Measurements from ENCODE around the gene CCT4. TPM values are rescaled to one million over a fixed set of nuclear protein-coding genes. Genes with fewer than 3 reads are reported as not detected.

CCT4 gene
- total RNA-seq, 2 donors from 2014 or later = 50.4 to 60.5 TPM

DNA sequence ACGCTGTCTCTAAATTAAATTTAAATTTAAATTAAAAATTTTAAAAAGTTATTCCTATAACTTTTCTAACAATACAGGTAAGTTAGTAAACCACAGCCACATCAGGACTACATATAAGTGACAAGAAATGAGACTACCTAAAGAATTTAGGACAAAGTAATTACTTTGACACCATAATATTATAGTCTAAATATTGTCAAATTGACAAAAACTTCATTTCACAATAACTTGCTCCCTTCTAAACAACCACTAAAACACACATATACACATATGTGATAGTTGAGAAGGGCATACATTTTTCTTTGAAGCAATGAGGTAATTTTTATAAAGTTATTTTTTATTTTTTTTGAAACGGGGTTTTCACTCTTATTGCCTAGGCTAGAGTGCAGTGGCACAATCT, 66.2 kb downstream of the CCT4 start:
- Histone ChIP-seq H3K36me3 (no peaks in the 10 kb centered on the region), H3K4me1 (ENCODE audit: control insufficient read depth in 1 of 2, low read depth in 2 of 2) (no peaks in the 10 kb centered on the region), H3K27me3 (replicated peaks; ENCODE audit: insufficient read depth) (no peaks in the 10 kb centered on the region), H3K27ac (no peak overlapping the region), H3K4me3 (no peak overlapping the region), H3K9me3 (no peaks in the 10 kb centered on the region)
- ATAC-seq (ENCODE audit: insufficient number of reproducible peaks, low FRiP score, low read depth) = no peak
- TF ChIP-seq, protein P1, sequence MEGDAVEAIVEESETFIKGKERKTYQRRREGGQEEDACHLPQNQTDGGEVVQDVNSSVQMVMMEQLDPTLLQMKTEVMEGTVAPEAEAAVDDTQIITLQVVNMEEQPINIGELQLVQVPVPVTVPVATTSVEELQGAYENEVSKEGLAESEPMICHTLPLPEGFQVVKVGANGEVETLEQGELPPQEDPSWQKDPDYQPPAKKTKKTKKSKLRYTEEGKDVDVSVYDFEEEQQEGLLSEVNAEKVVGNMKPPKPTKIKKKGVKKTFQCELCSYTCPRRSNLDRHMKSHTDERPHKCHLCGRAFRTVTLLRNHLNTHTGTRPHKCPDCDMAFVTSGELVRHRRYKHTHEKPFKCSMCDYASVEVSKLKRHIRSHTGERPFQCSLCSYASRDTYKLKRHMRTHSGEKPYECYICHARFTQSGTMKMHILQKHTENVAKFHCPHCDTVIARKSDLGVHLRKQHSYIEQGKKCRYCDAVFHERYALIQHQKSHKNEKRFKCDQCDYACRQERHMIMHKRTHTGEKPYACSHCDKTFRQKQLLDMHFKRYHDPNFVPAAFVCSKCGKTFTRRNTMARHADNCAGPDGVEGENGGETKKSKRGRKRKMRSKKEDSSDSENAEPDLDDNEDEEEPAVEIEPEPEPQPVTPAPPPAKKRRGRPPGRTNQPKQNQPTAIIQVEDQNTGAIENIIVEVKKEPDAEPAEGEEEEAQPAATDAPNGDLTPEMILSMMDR (IDR thresholded peaks at IDR 0.05) = no peak
- DNase-seq (ENCODE audit: low spot score) = no peak

Other genes with a start within 250 kb of the CCT4 start
- gene FAM161A, start 34.6 kb downstream of the CCT4 start, total RNA-seq = 10 to 100 TPM in 1 of 2 donors, 1 to 10 TPM in 1; 4.6 to 13.8 TPM
- 10 to 100 TPM; 51.1 to 57.8 TPM for gene COMMD1, start 17.0 kb upstream of the CCT4 start, total RNA-seq